GM21723 (cell line): Measurements from ENCODE around the gene GPRIN2.
"Not testable (repeated sequence)": the region's sequence is repeated elsewhere in the genome, so short reads cannot be mapped to it uniquely, and the experiment has no call there.

Experiments used
- ATAC-seq: cut with Tn5 transposase; IDR thresholded peaks from one replicate; pipeline ENCODE4 v1.9.1; 2021; ENCODE audit warnings: mild to moderate bottlenecking, moderate library complexity; ENCODE audit not compliant: unreplicated experiment

GPRIN2 gene

DNA sequence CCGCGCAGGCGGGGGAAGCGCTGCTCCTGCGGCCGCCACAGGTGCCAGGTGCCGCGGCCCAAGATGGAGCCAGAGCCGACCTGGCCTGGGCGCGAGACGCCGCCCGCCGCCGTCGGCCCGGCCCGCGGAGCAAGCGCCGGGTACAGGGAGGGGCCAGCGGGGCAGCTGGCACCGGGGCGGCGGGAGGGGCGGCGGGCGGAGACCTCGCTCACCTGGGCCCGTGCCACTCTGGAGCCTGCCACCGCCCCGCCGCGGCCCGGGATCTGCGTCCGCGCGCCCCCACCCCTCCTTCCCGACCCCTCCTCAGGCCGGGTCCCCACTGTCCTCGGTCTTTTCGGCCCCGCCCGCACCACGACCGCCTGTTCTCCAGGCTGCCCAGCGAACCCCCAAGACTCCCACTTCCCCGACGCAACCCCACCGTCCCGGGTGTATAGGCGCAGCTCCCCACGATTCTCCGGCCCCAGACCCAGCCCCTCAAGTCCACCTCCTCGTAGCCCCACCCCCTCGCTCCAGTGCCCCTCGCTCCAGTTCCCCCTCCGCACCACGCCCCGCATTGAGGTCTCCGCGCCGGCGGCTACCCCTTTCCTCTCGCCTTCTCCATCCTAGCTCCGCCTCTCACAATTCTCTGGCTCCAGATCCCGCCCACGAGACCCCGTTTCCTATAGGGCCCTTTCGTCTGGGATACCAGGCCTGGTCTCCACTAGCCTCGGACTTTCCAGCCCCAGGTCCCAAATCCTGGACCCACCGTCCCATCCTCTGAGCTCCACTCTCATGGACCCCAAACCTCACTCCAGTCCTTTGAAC, at the start of gene GPRIN2:
GPRIN2 (minus strand) TSS at position 144 of the 804 bp plus-strand sequence. CDS start 5,922 bp downstream, outside the sequence.
- no peak for ATAC-seq

DNA sequence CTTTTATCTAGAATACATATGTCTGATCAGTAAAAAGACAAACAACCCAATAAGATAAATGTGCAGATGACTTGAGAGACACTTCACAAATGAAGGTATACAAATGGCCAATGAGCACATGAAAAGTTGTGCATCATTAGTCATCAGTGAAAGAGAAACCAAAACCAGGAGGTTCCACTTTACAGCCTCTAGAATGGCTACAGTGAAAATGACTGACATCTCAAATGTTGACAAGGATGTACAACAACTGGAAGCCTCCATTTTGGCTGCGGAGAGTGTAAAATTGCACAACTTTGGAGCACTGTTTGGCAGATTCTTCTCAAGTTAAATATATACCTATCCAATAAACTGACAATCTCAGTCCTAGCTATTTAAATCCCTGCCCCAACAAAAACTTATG, 44.1 kb upstream of the GPRIN2 start:
- ATAC-seq: peak; percentile 64

DNA sequence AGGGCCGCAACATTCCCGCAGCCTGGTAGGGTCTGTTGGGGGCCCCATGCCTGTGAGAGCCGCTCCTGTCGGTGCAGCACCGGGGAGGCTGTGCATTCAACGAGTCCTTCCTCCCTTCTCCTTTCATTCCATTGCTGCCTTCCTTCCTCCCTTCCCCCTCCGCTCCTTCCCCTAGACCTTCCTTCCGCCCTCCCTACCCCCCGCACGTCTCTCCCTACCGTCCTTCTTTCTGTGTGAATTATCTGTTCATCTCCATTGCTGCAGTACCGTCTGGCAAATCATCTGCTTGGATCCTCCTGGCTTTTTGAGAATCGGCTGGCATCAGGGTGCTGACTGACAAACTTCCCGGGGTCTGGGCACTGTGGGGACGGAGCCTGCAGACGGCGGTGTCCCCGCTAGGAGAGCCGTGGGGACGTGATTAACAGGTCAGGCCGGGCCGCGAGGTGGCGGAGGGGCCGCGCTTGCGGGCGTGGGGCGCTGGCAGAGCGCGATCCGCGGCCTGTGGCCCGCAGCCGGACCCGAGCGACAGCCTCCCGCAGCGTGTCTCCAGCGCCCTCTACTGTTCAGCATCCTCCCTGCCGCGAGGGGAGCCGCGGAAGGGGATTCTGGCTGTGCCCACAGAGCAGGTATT, 41.3 kb upstream of the GPRIN2 start:
- ATAC-seq: peak; percentile 93

DNA sequence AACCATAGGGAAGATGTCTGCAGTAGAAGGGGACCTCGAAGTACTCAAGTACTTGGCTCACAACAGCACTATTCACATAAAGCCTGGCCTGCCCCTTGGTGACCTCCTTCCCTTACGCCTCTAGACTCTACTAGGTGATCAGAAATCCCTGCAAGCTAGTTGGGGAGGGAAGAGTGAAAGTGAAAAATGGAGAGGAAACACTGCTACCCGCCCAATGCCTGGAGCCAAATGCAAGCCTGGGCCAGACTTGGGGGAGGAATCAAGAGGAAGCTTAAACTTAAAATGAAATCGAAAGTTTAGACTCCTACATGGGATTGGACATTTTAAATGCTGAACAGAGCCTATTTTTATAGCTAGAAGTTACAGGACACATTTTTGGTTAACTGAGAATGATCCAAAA, 40.1 kb upstream of the GPRIN2 start:
- ATAC-seq: not testable (repeated sequence)

DNA sequence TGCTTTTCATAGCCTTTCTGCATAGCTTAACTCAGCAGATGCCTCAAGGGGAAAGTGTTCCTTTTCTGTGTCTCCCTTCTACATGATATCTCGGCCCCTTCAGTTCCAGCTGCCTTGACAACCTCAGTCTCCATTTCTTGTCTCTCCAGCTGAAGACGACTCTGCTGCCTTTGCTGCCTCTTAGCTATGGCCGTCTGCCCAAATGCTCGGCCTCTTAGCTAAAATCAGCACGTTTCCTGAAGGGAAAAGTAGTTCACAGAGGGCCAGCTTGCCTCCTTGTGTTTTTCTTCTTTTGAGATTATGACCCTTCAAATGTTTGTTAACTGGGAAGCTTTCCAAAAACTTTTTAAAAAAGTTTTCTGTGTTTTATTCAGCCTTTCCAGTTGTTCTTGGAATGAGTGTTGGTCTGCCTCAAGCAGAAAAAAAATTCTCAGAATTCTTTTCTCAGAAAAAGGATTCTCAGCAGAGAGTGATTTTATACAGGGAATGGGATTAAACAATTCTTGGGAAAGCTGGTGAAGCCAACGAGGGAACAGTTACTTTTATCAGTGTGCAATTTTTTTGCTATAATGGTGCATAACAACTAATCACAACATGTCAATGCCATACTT, 38.1 kb upstream of the GPRIN2 start:
- ATAC-seq: not testable (repeated sequence)

DNA sequence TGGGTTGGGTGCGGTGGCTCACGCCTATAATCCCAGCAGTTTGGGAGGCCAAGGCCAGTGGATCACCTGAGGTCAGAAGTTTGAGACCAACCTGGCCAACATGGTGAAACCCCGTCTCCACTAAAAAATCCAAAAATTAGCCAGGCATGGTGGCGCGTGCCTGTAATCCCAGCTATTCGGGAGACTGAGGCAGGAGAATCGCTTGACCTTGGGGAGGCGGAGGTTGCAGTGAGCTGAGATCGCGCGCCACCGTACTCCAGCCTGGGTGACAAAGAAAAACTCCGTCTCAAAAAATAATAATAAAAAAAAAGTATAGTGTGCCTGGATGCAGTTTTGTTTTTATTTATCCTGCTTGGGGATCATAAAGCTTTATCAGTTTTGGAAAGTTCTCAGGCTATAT, 36.8 kb upstream of the GPRIN2 start:
- ATAC-seq: not testable (repeated sequence)

DNA sequence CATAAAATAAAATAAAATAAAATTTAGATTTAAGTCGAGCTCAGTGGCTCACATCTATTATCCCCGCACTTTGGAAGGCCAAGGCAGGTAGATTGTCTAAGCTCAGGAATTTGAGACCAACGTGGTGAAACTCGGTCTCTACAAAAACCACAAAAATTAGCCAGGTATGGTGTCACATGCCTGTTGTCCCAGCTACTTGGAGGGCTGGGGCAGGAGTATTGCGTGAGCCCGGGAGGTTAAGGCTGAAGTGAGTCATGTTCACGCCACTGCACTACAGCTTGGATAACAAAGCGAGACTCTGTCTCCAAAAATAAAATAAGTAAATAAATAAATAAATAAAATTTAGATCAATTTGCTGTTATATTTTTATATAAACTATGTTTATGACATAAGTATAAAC, 34.6 kb upstream of the GPRIN2 start:
- ATAC-seq: not testable (repeated sequence)

DNA sequence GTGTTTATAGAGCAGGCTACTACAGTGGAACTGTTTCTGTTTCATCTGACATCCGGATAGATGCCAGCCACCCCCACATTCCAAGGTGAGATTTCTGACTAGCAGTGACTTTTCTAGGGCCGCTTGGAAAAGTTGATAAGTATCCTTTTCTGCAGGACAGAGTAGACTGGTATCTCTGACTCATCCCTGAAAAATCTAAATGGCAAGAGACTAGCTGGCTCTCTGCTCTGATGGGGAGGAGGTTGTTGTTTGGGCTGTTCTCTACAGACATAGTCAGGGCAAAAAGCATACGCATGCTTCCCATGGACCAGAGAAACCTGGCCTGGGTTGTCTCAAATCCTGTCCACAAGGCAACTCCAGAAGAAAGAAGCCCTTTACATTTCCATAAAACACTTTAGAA, 33.1 kb upstream of the GPRIN2 start:
- not testable (repeated sequence) for ATAC-seq

DNA sequence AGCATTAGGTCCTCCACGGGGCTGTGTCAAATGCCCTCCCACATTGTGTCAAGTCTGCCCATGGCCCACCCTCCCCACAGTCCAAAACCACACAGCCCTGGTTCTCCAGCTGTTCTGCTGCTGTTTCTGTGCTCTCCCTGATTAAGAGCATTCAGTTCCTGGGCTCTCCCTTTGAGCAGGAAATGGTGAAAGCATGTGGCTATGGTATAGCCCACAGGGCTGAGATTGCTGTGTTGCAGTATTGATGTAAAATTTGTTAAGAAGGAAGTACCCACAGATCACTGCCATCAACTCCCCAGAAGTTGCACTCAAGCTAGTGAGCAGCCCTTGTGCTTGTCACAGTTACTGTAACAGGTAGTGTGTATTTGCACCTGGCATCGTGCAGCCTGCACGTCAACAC, 31.8 kb upstream of the GPRIN2 start:
- not testable (repeated sequence) for ATAC-seq

DNA sequence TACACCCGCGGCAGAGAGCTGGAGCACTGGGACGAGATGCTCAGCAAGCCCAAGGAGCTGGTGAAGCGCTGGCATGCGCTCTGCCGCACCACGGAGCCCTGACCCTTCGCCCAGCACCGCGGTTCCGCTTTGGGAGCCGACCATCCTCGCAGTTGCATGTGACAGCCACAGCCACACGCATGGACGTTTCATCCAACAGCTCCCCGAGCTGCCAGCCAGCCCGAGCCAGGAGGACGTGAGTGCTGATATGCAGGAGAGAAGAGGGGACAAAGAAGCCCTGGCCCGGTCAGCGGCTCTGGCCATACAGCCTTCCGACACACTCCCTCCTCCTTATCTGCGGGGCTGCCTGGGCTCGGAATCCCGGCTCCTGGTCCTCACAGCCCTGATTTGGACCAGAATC, 31.1 kb upstream of the GPRIN2 start:
- not testable (repeated sequence) for ATAC-seq

DNA sequence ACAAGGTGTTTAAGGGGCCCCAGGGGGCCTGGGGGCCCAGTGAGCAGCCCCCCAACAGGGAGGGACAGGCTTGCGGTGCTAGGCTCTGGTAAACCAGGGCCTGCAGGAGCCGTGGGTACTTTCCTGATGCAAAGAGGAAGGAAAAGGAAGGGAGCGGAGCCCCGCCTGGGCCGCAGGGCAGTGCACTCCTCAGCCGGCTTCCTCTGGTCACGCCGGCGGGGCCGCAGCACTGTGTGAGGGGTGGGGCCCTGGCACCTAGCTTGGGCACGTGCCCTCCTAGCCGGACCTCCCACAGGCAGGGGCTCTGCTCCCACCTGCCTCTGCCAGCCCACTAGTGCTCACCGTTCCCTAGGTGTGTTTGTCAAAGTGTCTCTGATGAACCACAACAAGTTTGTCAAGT, 28.8 kb upstream of the GPRIN2 start:
- not testable (repeated sequence) for ATAC-seq

DNA sequence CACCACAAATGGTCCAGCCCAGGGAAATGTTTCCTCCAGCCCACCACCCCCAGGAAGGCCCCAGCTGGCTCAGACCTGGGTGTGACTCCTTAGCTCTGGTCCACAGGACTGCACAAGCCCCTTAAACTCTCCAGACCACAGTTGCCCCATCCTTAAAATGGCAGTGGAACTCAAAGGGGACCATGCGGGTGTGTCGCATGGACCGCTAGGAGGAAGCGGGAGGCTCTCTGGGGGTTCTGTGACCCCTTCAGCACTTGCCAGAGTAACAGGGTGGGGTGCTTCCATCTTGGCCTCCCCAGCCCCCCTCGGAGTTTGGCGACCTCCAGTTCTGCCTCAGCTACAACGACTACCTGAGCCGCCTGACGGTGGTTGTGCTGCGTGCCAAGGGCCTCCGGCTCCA, 27.7 kb upstream of the GPRIN2 start:
- ATAC-seq: not testable (repeated sequence)

DNA sequence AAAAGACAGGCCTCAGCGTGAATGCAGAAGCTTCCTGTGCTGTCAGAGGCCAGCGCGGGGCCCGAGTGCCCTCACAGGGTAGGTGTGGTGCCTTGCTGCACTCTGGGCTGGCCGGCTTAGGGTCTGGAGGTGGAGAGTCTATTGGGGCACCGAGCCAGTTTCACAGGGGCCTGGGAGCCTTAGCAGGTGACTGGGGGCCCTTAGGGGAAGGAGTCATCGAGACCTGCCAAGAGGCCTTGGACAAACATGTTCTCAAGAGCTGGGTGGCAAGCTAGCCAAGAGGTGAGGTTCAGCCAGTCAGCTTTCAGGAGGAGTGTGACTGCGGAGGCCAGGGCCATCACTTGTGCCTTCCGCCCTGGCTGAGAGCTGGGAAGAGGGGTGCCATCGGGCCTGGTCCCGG, 26.1 kb upstream of the GPRIN2 start:
- ATAC-seq: not testable (repeated sequence)

DNA sequence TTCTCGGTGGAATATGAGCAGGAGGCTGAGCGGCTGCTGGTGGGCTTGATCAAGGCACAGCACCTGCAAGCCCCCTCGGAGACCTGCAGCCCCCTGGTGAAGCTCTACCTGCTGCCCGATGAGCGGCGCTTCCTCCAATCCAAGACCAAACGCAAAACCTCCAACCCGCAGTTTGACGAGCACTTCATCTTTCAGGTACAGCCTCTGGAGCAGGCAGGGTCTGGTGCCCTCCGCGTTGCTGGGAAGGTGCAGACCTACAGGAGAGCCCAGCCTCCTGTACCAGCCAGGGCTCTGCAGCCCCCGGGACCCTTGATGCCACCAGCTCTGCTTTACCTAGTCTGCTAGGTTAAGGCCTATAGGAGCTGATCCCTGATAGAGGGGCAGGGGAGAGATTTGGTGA, 25.5 kb upstream of the GPRIN2 start:
- not testable (repeated sequence) for ATAC-seq

DNA sequence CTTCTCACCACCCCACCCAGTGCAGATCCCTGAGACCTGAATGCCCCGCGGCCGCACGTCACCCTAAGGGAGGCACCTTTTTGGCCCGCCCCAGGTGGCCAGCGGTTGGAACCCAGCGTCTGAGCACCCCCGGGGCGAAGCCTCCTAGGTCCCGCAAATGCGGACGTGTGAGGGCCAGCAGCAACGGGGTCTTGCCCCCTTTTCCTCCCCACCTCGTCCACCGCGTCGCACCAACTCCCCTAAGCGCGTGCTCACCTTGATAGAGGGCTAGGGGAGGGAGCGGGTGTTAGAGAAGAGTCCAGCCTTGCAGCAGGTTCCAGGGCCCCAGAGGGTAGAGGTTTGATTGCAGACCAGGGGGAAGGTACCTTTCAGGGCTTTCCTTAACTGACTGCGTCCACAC, 22.9 kb upstream of the GPRIN2 start:
- not testable (repeated sequence) for ATAC-seq

DNA sequence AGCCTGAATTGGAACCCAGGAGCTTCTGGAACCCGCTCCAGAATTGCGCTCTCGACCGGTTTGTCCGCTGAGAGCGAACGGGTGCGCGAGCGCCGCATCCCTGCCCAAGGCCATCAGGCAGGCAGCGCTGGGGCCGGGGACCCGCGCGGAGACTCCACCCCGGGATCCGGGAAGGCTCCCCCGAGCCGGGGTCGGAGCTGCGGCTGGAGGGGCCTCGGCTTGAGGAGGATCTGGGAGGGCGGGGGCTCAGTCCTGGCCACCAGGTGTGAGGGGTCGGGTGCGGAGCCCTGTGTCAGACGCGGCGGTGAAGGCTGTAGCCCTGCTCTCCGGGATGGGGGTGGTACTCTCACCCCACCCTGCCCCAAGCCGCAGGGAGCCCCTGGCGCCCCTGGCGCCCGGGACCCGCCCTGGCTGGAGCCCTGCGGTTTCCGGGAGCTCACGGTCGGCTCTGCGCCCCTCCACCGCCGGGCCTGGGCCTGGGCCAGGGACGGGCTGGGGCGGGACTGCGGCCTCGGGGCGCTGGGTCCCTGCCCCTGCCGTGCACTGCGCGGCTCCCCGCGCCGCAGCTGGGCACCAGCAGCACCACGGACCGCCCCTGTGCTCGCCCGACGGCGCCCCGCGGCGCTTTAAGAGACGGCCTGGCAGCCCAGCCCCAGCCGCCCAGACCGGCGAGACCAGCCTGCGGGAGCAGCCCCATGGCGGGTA, 22.2 kb upstream of the GPRIN2 start, which contains the start of gene SYT15:
SYT15 (plus strand) TSS at position 655 of the 705 bp plus-strand sequence; CDS start at position 696, 41 bp downstream.
- not testable (repeated sequence) for ATAC-seq

DNA sequence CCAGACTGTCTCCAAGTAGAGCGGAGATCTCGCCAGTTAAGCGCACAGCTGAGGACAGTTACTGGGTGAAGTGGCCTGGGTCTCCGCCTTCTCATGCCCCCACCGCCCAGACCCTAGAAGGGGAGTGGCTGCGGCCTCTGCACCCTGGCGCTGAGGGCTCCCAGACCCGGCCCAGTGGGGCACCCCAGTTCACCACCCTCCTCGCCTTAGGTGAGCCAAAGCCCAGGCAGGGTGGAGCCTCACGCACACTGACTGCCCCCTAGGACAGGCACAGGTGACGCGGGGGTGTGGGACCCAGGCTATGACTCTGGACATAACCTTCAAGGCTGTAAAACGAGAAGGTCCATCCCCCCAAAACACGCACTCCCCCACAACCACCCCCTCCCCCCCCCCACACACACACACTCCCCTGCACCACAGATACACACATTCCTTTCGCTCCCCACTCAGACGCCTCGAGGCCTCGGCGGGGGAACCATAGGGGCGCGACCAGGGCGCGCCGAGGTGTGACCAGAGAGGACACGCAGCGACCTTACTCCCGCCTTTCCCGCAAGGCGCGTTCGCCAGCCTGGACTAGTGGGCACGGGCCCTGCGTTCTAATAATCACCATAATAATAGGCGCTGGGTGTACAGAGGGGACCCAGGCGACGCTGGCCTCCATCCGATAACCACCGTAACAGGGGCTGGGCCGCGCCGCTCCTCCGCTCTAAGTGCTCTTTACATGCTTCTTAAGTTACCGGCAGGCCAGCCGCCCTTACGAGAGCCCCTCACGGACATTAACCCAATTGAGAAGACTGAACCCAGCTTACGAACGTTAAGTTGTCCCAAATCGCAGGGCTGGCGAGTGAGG, 21.4 kb upstream of the GPRIN2 start:
- ATAC-seq: not testable (repeated sequence)

DNA sequence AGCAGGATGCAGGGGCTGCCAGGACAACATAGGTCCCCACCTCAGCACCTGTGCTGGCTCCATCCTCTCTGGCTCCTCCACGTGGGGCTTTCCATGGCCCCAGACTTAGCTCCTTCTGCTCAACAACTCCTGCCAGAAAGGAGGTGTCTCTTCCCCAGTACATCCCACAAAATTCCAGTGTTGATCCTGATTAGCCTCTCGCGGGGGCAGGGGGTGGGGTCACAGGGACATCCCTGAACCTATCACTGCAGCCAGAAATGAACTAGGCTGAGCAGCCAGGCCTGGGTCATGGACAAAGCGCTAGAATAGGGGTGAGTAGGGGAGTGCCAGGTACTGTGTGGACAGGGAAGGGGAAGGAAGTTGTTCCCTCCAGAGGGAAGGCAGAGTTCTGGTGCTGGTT, 17.4 kb upstream of the GPRIN2 start:
- not testable (repeated sequence) for ATAC-seq

DNA sequence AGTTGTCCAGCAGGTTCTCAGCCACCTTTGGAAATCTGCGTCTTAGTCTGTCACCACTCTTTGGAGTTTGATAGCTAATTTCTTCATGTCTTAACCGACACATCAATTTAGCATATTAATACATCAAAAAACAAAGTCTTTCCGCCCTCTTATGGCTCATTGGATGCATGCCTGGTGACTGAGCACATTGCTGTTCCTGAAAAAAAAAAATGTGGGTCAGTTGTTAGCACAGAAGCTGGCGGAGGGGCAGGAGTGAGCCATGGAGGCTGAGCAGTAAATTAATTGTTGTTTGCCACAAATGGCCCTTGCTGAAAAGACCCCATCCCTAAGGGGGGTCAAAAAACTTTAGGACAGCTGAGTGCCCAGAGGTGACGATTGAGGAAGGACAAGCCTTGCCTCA, 16.9 kb upstream of the GPRIN2 start:
- not testable (repeated sequence) for ATAC-seq

DNA sequence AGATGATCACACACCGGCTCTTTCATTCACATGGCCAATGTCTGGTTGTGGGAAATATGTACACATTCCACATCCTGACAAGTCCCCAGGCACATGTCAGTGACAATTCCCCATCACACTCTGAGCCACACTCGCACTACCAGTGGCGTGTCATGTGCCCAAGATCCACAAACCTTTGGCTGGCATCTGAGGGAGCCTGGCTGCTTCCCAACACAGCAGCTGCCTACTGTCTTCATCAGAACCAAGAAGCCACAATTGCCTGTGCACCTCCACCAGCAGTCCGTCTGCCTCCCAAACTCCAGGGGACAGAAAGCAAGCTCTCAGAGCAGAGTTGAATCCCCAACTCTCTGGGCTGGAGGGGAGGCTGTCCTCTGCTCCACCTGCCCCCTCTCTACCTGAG, 16.3 kb upstream of the GPRIN2 start:
- ATAC-seq: not testable (repeated sequence)
